Epithelial cell of esophagus (primary cell): Measurements from ENCODE around the gene WDR54.
A peak's percentile ranks its signal among the peaks of the same experiment; 100 is the strongest.

ENCODE experiments used
- DNase-seq: peaks from one replicate; pipeline ENCODE4 v3.0.0; 2010; ENCODE audit warnings: low read depth
- H3K4me3 ChIP-seq: 2 replicates; pipeline ENCODE4 v1.5.1; 2011; ENCODE audit warnings: mild to moderate bottlenecking, low read length, control low read depth
- CTCF ChIP-seq: IDR thresholded peaks from 2 replicates; pipeline ENCODE4 v1.5.1; 2011; ENCODE audit warnings: low read depth, mild to moderate bottlenecking, low read length, control low read depth, inconsistent platforms; ENCODE audit not compliant: insufficient read depth; ENCODE audit errors: missing control alignments

The WDR54 gene

GRCh38 chr2:74421221-74421870 lies at the start of gene WDR54, which contains the start of gene C2orf81:
Gene WDR54, plus strand, starts transcription at chr2:74421730. Its CDS starts 424 bp downstream, at chr2:74422154.
Gene C2orf81, minus strand, starts transcription at chr2:74421619. Its CDS starts 59 bp downstream, at chr2:74421560.
- peak within 1 kb of the TSS; percentile 69 for H3K4me3 ChIP-seq
- TF ChIP-seq CTCF: no peak

GRCh38 chr2:74372674-74373073 lies 48.9 kb upstream of the WDR54 start:
- H3K4me3 ChIP-seq: no peak overlapping the region
- TF ChIP-seq CTCF: no peak
- DNase-seq: peak; percentile 52

More at GRCh38 chr2:74421221-74421870, at the start of gene WDR54, which contains the start of gene C2orf81:
- peak; percentile 82 for DNase-seq

- H3K4me3 ChIP-seq: no peak overlapping the region
- TF ChIP-seq CTCF: no peak
- peak; percentile 39 for DNase-seq
Observed at GRCh38 chr2:74373221-74373676, 48.3 kb upstream of the WDR54 start.

GRCh38 chr2:74373985-74374384 lies 47.5 kb upstream of the WDR54 start:
- no peak for TF ChIP-seq CTCF
- peak overlapping the region; percentile 20 for H3K4me3 ChIP-seq
- DNase-seq: no peak

GRCh38 chr2:74374509-74375205 lies 46.9 kb upstream of the WDR54 start:
- TF ChIP-seq CTCF: no peak
- H3K4me3 ChIP-seq: peak overlapping the region; percentile 20
- DNase-seq: peak; percentile 84

GRCh38 chr2:74375838-74376237 lies 45.7 kb upstream of the WDR54 start:
- no peak overlapping the region for H3K4me3 ChIP-seq
- no peak for TF ChIP-seq CTCF
- DNase-seq: no peak
